ENCODE results near the gene NPLOC4.

NPLOC4 gene

DNA sequence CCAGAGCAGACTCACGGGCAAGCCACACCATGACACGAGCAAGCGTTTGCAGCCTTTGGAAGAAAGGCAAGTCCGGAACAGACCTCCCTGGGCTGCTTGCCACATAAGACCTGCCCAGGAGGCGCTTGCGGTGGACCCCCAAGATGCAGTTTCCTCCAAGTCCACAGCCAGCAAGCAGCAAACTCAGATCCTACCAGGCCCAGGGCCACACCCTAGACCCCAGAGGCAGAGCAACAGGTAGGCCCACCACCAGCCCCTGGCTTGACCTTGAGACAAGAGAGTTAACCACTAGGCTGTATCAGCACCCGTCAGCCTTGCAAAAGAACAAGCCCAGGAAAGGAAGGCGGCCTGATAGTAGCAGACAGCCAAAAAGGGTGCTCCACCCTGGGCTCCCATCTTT lies 87.1 kb downstream of the NPLOC4 start:
- no peak for TF ChIP-seq CTCF (IDR thresholded peaks at IDR 0.05; ENCODE audit: insufficient read depth, low read length)
- TF ChIP-seq POLR2AphosphoS5 (IDR thresholded peaks at IDR 0.05; ENCODE audit: low read depth) = no peak
- TF ChIP-seq GABPA (IDR thresholded peaks at IDR 0.05; ENCODE audit: low read depth) = no peak
- TF ChIP-seq SPI1 (IDR thresholded peaks at IDR 0.05; ENCODE audit: borderline replicate concordance, low read depth) = no peak
- TF ChIP-seq, protein P1, sequence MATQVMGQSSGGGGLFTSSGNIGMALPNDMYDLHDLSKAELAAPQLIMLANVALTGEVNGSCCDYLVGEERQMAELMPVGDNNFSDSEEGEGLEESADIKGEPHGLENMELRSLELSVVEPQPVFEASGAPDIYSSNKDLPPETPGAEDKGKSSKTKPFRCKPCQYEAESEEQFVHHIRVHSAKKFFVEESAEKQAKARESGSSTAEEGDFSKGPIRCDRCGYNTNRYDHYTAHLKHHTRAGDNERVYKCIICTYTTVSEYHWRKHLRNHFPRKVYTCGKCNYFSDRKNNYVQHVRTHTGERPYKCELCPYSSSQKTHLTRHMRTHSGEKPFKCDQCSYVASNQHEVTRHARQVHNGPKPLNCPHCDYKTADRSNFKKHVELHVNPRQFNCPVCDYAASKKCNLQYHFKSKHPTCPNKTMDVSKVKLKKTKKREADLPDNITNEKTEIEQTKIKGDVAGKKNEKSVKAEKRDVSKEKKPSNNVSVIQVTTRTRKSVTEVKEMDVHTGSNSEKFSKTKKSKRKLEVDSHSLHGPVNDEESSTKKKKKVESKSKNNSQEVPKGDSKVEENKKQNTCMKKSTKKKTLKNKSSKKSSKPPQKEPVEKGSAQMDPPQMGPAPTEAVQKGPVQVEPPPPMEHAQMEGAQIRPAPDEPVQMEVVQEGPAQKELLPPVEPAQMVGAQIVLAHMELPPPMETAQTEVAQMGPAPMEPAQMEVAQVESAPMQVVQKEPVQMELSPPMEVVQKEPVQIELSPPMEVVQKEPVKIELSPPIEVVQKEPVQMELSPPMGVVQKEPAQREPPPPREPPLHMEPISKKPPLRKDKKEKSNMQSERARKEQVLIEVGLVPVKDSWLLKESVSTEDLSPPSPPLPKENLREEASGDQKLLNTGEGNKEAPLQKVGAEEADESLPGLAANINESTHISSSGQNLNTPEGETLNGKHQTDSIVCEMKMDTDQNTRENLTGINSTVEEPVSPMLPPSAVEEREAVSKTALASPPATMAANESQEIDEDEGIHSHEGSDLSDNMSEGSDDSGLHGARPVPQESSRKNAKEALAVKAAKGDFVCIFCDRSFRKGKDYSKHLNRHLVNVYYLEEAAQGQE (IDR thresholded peaks at IDR 0.05; ENCODE audit: insufficient replicate concordance, low read depth) = no peak
- no peak for DNase-seq (ENCODE audit: low read depth in 1 of 2, low spot score in 1 of 2)
- H3K27ac ChIP-seq (replicated peaks) = no peak overlapping the region
- no peak overlapping the region for H3K4me3 ChIP-seq (replicated peaks; ENCODE audit: insufficient read depth, low read length)
- H3K27me3 ChIP-seq (ENCODE audit: insufficient read depth, poor library complexity, severe bottlenecking) = no peaks in the 10 kb centered on the region

DNA sequence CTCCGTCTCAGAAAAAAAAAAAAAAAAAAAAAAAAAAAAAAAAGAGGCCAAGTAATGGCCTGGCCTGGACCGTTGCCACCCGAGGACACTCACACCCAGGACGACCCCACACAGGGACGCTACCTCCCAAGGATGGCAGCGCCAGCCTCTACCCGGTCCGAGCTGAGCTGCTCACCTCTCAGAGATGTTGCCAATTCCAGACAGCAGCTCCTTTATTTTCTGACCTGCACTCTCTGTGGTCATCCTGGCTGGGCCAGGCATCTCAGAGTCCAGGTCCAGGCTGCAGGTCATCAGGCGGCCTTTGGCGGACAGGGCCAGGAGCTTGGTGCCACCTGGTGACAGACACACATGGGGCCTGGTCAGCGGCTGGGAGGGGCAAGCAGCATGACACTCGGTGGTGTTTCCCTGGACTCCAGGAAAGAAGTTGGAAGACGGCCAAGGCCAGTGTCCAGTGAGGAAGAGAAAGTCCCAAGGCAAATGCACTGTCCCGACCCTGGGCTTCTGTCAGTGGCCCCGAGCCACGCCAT lies 87.8 kb downstream of the NPLOC4 start:
- DNase-seq (ENCODE audit: low read depth in 1 of 2, low spot score in 1 of 2) = no peak
- Histone ChIP-seq H3K4me3 (replicated peaks; ENCODE audit: insufficient read depth, low read length) (no peak overlapping the region), H3K27ac (replicated peaks) (no peak overlapping the region), H3K27me3 (ENCODE audit: insufficient read depth, poor library complexity, severe bottlenecking) (no peaks in the 10 kb centered on the region)
- TF ChIP-seq GABPA (IDR thresholded peaks at IDR 0.05; ENCODE audit: low read depth) (no peak), SPI1 (IDR thresholded peaks at IDR 0.05; ENCODE audit: borderline replicate concordance, low read depth) (no peak), POLR2AphosphoS5 (IDR thresholded peaks at IDR 0.05; ENCODE audit: low read depth) (no peak), CTCF (IDR thresholded peaks at IDR 0.05; ENCODE audit: insufficient read depth, low read length) (no peak)
- TF ChIP-seq, protein P1 (IDR thresholded peaks at IDR 0.05; ENCODE audit: insufficient replicate concordance, low read depth) = no peak

DNA sequence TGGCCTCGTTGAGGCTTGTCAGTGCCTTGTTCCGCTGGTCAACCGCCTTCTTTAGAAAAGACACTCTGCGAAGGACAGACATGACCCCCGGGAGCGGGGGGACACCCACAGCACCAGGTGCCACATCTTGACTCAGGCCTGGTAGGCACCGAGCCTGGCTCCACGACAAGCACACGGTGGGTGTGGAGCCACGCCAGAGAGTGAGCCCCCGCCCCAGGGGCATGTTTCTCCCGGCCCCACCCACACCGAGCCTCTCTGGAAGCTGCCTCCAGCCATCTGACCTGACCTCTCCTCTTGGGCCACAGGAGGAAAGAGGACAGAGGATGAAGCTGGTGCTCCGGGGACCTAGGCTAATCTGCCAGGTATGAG lies 89.3 kb downstream of the NPLOC4 start:
- no peak overlapping the region for H3K27ac ChIP-seq (replicated peaks)
- DNase-seq (ENCODE audit: low read depth in 1 of 2, low spot score in 1 of 2) = no peak
- no peaks in the 10 kb centered on the region for H3K27me3 ChIP-seq (ENCODE audit: insufficient read depth, poor library complexity, severe bottlenecking)
- no peak for TF ChIP-seq SPI1 (IDR thresholded peaks at IDR 0.05; ENCODE audit: borderline replicate concordance, low read depth)
- no peak for TF ChIP-seq CTCF (IDR thresholded peaks at IDR 0.05; ENCODE audit: insufficient read depth, low read length)
- TF ChIP-seq, protein P1 (IDR thresholded peaks at IDR 0.05; ENCODE audit: insufficient replicate concordance, low read depth) = no peak
- no peak for TF ChIP-seq GABPA (IDR thresholded peaks at IDR 0.05; ENCODE audit: low read depth)
- TF ChIP-seq POLR2AphosphoS5 (IDR thresholded peaks at IDR 0.05; ENCODE audit: low read depth) = no peak
- no peak overlapping the region for H3K4me3 ChIP-seq (replicated peaks; ENCODE audit: insufficient read depth, low read length)

All from HL-60 (cell line).